ENCODE data around the gene SLC8A2.

Gene SLC8A2

GRCh38 chr19:47459477-47459876 lies 12.2 kb downstream of the SLC8A2 start:
- no peak overlapping the region for H3K4me3 ChIP-seq (ENCODE audit: low read length)
- H3K9ac ChIP-seq (ENCODE audit: low read length): no peak overlapping the region
- no peaks in the 10 kb centered on the region for H3F3A ChIP-seq (ENCODE audit: insufficient read depth, low read length)
- no peaks in the 10 kb centered on the region for H3K9me3 ChIP-seq (replicated peaks; ENCODE audit: insufficient read depth, low read length)
- H3K4me1 ChIP-seq (ENCODE audit: low read length): no peaks in the 10 kb centered on the region
- no peaks in the 10 kb centered on the region for H3K9me2 ChIP-seq (replicated peaks; ENCODE audit: insufficient read depth, low read length)
- H3K36me3 ChIP-seq (replicated peaks; ENCODE audit: insufficient read depth, low read length): no peaks in the 10 kb centered on the region
- peaks cover 80% of the 10 kb centered on the region for H3K27me3 ChIP-seq (replicated peaks; ENCODE audit: insufficient read depth, low read length)
- H4K20me1 ChIP-seq (ENCODE audit: insufficient read depth, low read length): no peaks in the 10 kb centered on the region
- no peaks in the 10 kb centered on the region for H3K79me2 ChIP-seq (ENCODE audit: low read length)
- DNase-seq: no peak
- H3K27ac ChIP-seq (ENCODE audit: low read length): no peak overlapping the region
- no peak overlapping the region for H3K4me2 ChIP-seq (ENCODE audit: low read depth, low read length)
- no peak overlapping the region for H2AFZ ChIP-seq (ENCODE audit: low read length)
- TF ChIP-seq EZH2 (optimal IDR thresholded peaks at IDR 0.05; ENCODE audit: low read depth, low read length) (no peak), CTCF (IDR thresholded peaks at IDR 0.05; ENCODE audit: low read length) (no peak), EZH2phosphoT487 (IDR thresholded peaks at IDR 0.05; ENCODE audit: low read length) (no peak)

GRCh38 chr19:47458672-47459071 lies 13.0 kb downstream of the SLC8A2 start:
- H3K36me3 ChIP-seq (replicated peaks; ENCODE audit: insufficient read depth, low read length): no peaks in the 10 kb centered on the region
- H3K27ac ChIP-seq (ENCODE audit: low read length): no peak overlapping the region
- no peaks in the 10 kb centered on the region for H3K4me1 ChIP-seq (ENCODE audit: low read length)
- H3K4me2 ChIP-seq (ENCODE audit: low read depth, low read length): no peak overlapping the region
- no peaks in the 10 kb centered on the region for H4K20me1 ChIP-seq (ENCODE audit: insufficient read depth, low read length)
- no peak overlapping the region for H3K9ac ChIP-seq (ENCODE audit: low read length)
- H3K9me2 ChIP-seq (replicated peaks; ENCODE audit: insufficient read depth, low read length): no peaks in the 10 kb centered on the region
- no peak overlapping the region for H3K4me3 ChIP-seq (ENCODE audit: low read length)
- H3K27me3 ChIP-seq (replicated peaks; ENCODE audit: insufficient read depth, low read length): peaks cover 78% of the 10 kb centered on the region
- H3K9me3 ChIP-seq (replicated peaks; ENCODE audit: insufficient read depth, low read length): no peaks in the 10 kb centered on the region
- no peak for DNase-seq
- H3F3A ChIP-seq (ENCODE audit: insufficient read depth, low read length): no peaks in the 10 kb centered on the region
- TF ChIP-seq CTCF (IDR thresholded peaks at IDR 0.05; ENCODE audit: low read length): no peak
- no peak for TF ChIP-seq EZH2phosphoT487 (IDR thresholded peaks at IDR 0.05; ENCODE audit: low read length)
- no peak for TF ChIP-seq EZH2 (optimal IDR thresholded peaks at IDR 0.05; ENCODE audit: low read depth, low read length)
- H3K79me2 ChIP-seq (ENCODE audit: low read length): no peaks in the 10 kb centered on the region
- no peak overlapping the region for H2AFZ ChIP-seq (ENCODE audit: low read length)

- H3K27ac ChIP-seq (ENCODE audit: low read length): no peak overlapping the region
- H4K20me1 ChIP-seq (ENCODE audit: insufficient read depth, low read length): no peaks in the 10 kb centered on the region
- no peaks in the 10 kb centered on the region for H3K9me3 ChIP-seq (replicated peaks; ENCODE audit: insufficient read depth, low read length)
- no peak overlapping the region for H2AFZ ChIP-seq (ENCODE audit: low read length)
- no peaks in the 10 kb centered on the region for H3K4me1 ChIP-seq (ENCODE audit: low read length)
- H3K27me3 ChIP-seq (replicated peaks; ENCODE audit: insufficient read depth, low read length): peaks cover 80% of the 10 kb centered on the region
- H3F3A ChIP-seq (ENCODE audit: insufficient read depth, low read length): no peaks in the 10 kb centered on the region
- H3K9me2 ChIP-seq (replicated peaks; ENCODE audit: insufficient read depth, low read length): no peaks in the 10 kb centered on the region
- no peaks in the 10 kb centered on the region for H3K79me2 ChIP-seq (ENCODE audit: low read length)
- no peaks in the 10 kb centered on the region for H3K36me3 ChIP-seq (replicated peaks; ENCODE audit: insufficient read depth, low read length)
- no peak overlapping the region for H3K4me2 ChIP-seq (ENCODE audit: low read depth, low read length)
- no peak for TF ChIP-seq EZH2 (optimal IDR thresholded peaks at IDR 0.05; ENCODE audit: low read depth, low read length)
- TF ChIP-seq EZH2phosphoT487 (IDR thresholded peaks at IDR 0.05; ENCODE audit: low read length): no peak
- TF ChIP-seq CTCF (IDR thresholded peaks at IDR 0.05; ENCODE audit: low read length): no peak
- H3K9ac ChIP-seq (ENCODE audit: low read length): no peak overlapping the region
- H3K4me3 ChIP-seq (ENCODE audit: low read length): no peak overlapping the region
- DNase-seq: no peak
Measured at GRCh38 chr19:47456721-47457474, 14.8 kb downstream of the SLC8A2 start.
